Measurements from ENCODE around the gene UBAC1.

The UBAC1 gene

DNA sequence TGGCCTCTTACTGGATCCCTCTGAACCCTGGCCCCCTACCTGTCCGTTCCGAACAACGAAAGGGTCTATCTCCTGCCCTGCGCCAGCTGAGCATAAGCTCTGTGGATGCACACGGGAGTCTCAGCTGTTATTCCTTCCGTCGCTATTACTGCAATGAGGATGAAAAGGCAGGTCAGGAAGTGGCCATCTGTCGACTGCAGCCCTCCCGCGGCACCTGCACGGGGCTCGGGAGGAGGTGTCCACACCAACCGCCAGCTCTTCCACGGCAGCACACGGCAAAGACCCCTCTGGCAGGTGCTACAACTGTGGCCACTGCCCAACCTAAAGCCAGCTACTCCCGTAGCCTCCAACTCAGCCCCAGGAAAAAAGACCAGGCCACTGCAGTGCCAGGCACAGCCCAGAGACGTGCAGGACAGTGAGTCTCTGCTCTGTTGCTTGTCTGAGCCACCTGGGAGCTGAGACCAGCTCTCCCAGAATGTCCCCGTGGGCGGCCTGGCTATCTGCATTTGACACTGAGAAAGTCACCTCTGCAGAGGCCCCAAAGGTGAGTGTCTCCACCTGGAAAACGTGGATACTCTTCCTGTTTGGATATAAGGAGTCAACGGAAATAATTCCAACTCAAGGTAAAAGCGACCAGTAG is 72.9 kb downstream of the UBAC1 start:
- peaks cover 5% of the 10 kb centered on the region for H3K36me3 Mint-ChIP-seq
- peaks cover 87% of the 10 kb centered on the region for H3K4me1 Mint-ChIP-seq
- no peak overlapping the region for H3K4me3 Mint-ChIP-seq
- no peaks in the 10 kb centered on the region for H3K27me3 Mint-ChIP-seq
- no peak for ATAC-seq
- H3K9me3 Mint-ChIP-seq, result no peaks in the 10 kb centered on the region
- peak overlapping the region; percentile 62 for H3K27ac Mint-ChIP-seq

- ATAC-seq, result peak; percentile 95
- peak overlapping the region; percentile 62 for H3K27ac Mint-ChIP-seq
- H3K27me3 Mint-ChIP-seq, result no peaks in the 10 kb centered on the region
- peaks cover 5% of the 10 kb centered on the region for H3K36me3 Mint-ChIP-seq
- H3K9me3 Mint-ChIP-seq, result no peaks in the 10 kb centered on the region
- peak overlapping the region; percentile 63 for H3K4me3 Mint-ChIP-seq
- peaks cover 88% of the 10 kb centered on the region for H3K4me1 Mint-ChIP-seq
These were observed 73.6 kb downstream of the UBAC1 start for GRCh38 chr9:135887585-135888050.

DNA sequence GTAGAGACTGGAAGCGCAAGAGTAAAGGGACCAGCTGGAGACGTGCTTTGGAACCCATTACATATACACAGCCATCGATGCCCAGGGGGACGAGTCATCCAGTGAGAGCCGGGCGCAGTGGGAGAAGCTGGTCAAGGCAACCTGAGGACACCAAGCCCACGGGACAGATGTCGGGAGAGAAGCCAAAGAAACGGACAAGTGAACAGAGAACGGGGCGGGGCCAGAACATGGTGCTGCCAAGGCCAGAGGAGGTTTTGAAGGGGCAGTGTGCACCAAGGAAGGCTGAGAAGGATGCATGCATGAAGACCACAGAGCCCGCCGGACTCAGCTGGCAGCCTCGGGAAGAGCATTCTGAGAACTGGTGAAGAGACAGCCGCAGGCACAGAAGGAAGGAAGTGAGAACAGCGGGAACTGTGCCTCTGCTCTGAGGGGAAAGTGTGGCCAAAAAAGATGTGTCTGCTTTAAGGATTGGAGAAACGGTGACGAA is 74.1 kb downstream of the UBAC1 start:
- H3K36me3 Mint-ChIP-seq, result peaks cover 6% of the 10 kb centered on the region
- H3K27ac Mint-ChIP-seq, result peak overlapping the region; percentile 62
- H3K4me1 Mint-ChIP-seq, result peaks cover 85% of the 10 kb centered on the region
- ATAC-seq, result peak; percentile 6
- no peaks in the 10 kb centered on the region for H3K9me3 Mint-ChIP-seq
- H3K4me3 Mint-ChIP-seq, result peak overlapping the region; percentile 63
- H3K27me3 Mint-ChIP-seq, result no peaks in the 10 kb centered on the region

- Mint-ChIP-seq H3K4me1 (peaks cover 79% of the 10 kb centered on the region), H3K9me3 (no peaks in the 10 kb centered on the region), H3K36me3 (peaks cover 10% of the 10 kb centered on the region), H3K27me3 (no peaks in the 10 kb centered on the region), H3K4me3 (no peak overlapping the region), H3K27ac (peak overlapping the region; percentile 62)
- no peak for ATAC-seq
These were observed 74.8 kb downstream of the UBAC1 start for GRCh38 chr9:135886147-135886981.

DNA sequence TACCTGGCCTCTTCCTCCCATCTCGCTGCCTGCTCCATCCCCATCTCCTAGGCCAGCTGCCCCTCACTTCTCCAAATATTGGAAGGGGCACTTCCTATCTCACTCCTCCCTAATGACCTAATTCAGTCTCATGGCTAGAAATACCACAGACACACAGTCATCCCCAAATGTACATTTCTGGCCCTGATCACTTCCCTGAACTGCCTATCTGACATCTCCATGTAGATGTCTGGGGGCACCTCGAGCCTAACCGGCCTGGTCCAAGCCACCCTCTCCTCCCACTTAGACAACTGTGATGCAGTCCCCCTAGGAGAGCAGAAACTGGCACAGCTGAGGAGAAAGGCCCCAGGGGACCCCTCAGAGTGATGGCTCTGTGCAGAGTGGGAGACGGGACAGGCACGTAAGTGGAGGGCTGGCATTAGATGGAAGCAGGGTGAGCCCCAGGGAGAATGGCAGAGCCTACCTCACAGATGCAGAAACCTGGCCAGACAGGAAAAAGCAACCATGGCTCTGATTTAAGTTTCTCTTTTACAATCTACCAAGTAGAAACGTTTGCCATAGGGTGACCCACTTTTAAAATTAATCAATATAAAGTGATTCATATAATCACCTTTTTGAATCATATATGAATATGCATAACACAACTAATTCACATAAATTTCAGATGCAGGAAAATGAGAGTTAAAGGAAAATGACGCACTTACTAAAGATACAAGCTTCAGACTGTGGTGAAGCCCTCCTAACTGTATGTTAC is 75.9 kb downstream of the UBAC1 start:
- no peaks in the 10 kb centered on the region for H3K27me3 Mint-ChIP-seq
- H3K27ac Mint-ChIP-seq, result no peak overlapping the region
- no peak for ATAC-seq
- H3K9me3 Mint-ChIP-seq, result no peaks in the 10 kb centered on the region
- H3K4me3 Mint-ChIP-seq, result no peak overlapping the region
- peaks cover 70% of the 10 kb centered on the region for H3K4me1 Mint-ChIP-seq
- peaks cover 10% of the 10 kb centered on the region for H3K36me3 Mint-ChIP-seq

DNA sequence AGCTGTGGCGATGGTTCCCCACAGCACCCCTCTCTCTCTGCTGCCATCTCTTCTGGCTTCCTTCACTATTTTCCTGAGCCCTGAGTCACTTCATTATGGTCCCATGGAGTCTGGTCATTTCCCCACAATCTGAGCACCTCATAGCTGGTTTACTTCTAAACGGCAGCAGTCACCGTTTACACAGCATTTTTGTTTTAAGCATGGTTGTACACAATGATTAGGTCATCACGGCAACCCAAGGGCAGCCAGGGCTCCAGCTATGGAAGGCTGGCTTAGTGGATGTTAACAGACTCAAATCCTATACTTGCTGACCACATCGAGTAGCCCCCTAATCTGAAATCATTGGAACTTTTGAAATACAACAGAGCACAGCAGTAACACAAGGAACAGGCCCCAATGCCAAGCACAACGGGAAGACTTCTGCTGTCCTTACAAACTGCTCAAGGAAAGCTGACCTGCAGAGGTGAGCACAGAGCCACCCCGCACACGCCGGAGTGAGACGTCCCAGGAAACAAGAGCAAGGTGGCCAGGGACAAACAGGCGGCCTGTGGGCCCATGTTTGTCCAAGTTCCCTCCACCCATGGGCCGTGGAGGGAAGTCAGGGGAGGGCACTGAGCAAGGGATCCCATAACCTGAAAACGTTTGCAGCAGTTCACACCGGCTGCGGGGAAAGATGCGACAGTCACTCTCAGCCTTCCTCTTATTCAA is 76.7 kb downstream of the UBAC1 start:
- Mint-ChIP-seq H3K4me1 (peaks cover 68% of the 10 kb centered on the region), H3K9me3 (no peaks in the 10 kb centered on the region), H3K4me3 (no peak overlapping the region), H3K27me3 (no peaks in the 10 kb centered on the region), H3K36me3 (peaks cover 14% of the 10 kb centered on the region), H3K27ac (no peak overlapping the region)
- ATAC-seq, result no peak

DNA sequence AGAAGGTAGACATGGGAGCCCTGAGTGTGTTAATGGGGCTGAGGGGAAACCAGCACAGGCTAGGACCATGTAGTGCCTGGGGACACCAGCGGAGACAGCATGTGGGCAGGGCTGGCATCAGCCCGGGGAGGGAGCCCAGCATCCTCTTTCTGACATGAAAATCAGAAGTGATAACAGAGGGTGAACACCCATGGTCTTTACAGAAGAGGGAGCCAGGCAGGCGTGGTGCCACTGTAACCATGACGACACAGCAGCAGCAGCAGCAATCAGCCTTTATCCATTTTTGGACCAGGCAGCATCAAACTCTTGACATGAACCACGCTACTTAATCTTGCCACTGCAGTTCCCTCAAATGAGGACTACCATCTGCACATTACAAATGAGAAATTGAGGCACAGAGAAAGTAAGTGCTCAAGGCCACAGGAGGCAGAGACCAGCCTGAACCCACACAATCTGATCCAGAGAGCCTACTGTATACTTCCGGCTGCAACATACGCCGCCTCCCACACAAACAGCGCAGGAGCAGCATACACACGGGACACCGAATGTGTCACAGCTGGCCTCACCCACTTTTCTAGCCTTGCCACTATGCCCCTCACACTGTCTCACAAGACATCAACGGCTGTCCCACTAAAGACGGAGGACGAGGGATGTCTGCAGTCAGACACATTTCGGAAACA is 77.6 kb downstream of the UBAC1 start:
- Mint-ChIP-seq H3K9me3 (no peaks in the 10 kb centered on the region), H3K4me3 (no peak overlapping the region), H3K27me3 (no peaks in the 10 kb centered on the region), H3K4me1 (peaks cover 69% of the 10 kb centered on the region), H3K27ac (no peak overlapping the region), H3K36me3 (peaks cover 22% of the 10 kb centered on the region)
- ATAC-seq, result no peak

All from stimulated activated memory B cell treated with anti-CD40 and anti-IgM and Interleukin-4, amounts not matched to agents 10 μg/mL and 1 μg/mL and 100 μg/mL, for 72 hours (primary cell).